Activated gamma-delta T cell treated with anti-CD3 and anti-CD28 coated beads, Interleukin-2, amount 50 U/mL, for 16 hours (primary cell): ENCODE results near the gene SELENOV.

Experiments used
- DNase-seq: peaks from one replicate; pipeline ENCODE4 v3.0.0-alpha.2; 2020; ENCODE audit warnings: low read depth

The SELENOV gene

DNA sequence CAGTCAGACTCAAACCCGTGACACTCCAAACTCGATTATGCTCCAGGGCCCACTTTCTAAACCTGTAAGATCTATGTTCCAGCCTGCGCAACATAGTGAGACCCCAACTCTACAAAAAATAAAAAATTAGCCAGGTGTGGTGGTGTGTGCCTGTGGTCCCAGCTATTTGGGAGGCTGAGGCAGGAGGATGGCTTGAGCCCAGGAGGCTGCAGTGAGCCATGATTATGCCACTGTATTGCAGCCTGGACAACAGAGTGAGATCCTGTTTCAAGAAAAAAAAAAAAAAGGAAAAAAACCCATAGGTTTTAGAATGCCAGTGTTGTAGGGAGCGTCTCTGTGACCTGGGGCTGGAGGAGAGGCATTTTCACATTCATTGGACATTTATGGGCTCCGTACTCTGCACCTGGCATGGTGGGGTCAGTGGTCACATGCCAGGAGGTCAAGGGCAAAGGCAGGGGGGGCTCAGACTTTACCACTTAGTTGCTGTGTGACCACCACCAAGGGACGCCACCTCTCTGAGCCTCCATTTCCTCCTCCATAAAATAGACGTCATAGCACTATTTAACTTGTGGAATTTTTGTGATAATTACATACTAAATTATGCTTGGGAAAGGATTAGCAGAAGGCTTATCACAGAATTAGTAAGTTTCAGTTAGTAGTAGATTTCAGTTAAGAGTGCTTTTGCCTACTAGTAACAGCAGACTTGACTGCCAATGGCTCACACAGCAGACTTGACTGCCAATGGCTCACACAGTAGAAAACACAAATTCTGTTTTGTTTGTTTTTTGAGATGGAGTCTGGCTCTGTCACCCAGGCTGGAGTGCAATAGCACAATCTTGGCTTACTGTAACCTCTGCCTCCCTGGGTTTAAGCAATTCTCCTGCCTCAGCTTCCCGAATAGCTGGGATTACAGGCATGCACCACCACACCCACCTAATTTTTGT is 5.9 kb downstream of the SELENOV start:
- no peak for DNase-seq

DNA sequence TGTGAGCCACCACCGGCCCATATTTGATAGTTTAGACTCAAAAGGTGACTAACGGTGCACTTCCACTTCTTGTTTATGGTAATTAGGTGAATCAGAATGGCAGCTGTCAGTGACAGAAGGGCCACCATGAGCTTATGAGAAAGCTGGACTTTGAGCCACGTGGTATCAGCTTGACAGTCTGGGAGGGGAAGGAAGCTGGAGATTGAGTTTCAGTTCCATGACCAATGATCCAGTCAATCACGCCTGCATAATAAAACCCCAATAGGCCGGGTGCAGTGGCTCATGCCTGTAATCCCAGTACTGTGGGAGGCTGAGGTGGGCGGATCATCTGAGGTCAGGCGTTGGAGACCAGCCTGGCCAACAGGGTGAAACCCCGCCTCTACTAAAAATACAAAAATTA is 9.6 kb downstream of the SELENOV start:
- no peak for DNase-seq

DNA sequence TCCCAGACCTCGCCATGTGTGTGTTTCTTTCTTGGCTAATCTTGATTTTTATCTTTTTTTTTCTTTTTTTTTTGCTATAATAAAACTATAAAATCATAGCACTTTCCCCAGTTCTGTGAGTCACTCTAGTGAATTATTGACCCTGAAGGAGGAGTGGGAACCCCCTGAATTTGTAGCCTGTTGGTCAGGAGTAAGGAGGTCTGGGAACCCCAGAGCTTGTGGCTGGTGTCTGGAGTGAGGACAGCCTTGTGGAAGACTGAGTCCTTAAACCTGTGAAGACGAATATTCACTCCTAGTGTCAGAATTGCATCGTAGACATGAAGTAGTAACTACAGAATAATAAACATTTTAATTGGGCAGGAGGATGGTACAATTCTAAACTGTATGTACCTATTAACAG is 10.3 kb downstream of the SELENOV start:
- DNase-seq, result no peak

DNA sequence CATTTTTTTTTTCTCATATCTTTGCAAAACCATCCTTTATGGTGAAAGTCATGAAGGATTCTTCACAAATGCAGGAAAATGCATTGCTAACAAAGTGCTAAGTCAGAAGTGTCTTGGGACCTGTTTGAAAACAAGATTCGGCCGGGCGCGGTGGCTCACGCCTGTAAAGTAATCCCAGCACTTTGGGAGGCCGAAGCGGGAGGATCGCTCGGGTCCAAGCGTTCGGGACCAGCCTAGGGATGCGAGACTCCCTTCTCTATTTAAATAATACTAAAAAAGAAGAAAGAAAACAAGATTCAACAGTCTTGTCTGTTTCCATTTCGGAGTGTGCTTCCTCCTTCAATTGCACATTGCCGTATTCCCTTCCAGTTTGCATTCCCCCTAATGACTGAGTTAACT is 16.9 kb downstream of the SELENOV start:
- DNase-seq, result no peak

DNA sequence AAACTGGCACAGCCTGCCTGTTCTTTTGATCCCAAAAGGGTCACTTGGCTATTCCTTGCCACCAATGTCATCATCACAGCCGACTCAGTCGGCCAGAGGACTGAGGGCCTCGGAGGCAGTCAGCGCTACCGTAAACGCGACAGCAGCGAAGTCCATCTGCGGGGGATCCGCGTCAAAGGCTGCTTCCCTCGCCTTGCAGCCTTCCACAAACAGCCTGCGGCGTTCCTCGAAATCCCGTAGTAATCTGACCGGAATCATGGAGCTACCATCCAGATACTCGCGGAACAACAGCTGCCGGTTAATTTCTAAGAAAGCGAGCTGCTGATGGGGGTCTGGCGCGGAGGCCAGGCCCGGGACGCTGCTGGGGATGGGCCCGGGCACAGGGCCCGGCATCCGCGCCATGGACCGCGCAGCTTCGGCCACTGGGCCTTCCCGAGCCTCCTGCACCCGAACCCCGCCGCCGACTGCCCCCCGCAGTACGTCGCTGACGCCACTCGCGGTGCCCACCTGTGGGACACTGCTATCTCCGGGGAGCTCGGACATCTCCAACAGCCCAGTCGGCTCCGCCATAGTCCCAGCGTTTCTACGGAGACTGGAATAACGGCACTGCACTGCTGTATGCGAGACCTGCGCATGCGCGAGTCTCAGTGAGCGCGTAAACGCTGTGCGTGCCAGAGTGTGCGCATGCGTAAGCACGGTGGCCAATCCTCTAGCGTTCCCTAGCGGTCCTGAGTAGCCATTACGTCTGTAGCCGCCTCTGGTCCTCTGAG is 17.5 kb downstream of the SELENOV start, which contains the start of gene EID2B:
EID2B (minus strand) TSS at position 620 of the 770 bp plus-strand sequence; CDS start at position 570, 50 bp downstream.
- DNase-seq, result peak; percentile 88

DNA sequence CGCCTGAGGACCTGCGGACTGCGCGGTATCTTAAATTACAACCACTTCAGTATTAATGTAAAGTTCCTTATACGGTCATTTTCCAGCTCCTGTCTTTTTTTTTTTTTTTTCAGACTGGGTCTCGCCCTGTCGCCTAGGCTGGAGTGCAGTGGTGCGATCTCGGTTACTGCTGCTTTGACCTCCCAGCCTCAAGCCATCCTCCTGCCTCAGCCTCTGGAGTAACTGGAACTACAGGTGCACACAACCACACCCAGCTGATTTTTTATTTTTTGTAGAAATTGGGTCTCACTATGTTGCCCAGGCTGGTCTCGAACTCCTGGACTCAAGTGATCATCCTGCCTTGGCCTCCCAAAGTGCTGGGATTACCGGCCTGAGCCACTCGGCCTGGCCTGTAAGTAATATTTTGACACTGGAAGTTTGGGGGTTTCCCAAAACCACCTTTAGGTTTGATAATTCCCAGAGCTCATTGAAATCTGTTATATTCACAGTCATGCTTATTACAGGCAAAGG is 18.1 kb downstream of the SELENOV start:
- DNase-seq, result no peak

DNA sequence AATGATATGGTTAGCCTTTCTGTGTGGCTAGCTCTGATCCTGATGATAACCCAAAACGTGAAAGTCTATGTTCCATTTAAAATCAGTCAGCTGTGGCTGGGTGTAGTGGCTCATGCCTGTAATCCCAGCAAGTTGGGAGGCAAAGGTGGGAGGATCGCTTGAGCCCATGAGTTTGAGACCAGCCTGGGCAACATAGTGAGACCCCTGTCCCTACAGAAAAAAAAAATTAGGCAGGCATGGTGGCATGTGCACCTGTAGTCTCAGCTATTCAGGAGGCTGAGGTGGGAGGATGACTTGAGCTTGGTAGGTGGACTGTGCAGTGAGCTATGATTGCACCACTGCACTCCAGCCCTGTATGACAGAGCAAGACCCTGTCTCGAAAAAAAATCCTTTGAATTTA is 18.9 kb downstream of the SELENOV start:
- no peak for DNase-seq

DNA sequence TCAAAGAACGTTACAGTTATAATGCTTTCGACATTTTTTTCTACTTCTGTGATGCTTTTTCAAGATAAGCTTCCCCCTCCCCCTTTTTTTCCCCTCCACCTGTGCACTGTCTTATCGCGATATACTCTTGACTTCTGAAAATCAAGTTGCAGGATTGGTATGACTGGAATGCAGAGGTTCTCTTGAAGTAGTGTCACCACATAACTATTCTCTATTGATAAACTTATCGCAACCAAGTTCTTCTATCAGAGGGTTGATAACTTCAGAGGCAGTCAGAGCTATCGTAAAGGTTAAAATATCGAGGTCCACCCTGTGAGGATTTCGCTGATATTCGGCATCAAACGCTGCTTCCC is 24.2 kb downstream of the SELENOV start:
- no peak for DNase-seq

DNA sequence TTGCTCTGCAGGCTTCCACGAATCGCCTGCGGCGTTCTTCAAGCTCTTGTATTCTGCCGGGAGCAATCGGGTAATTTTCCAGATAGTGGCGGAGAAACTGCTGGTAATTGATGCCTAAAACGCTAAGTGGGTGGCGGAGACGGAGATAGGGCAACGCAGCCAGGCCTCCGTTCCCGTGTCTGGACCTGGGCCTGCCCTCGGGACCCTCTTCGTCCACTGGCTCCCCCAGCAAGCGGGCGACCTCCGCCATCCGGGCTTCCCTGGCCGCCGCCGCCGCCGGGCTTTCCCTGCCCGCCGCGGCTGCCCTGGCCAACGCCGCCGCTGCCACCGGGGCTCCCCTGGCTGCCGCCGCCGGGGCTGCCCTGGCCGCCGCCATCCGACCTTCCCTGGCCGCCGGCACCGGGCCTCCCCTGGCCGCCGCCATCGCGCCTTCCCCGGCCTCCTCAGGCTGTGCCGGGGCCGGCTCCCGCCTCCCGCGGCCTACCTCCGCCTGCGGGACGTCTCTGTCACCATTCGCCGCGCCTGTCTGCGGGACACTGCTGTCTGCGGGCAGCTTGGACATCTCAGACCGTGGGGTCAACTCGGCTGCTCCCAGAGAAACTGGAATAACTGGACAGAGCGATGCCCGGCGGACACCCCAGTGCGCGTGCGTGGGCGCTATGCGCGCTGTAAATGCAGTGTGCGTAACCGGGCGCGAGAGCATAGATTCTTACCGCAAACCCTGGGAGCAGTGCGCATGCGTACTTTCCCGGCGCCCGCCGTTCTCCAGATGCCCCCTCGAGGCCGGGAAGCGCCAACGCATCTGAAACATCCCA is 24.8 kb downstream of the SELENOV start, which contains the start of gene EID2:
EID2 (minus strand) TSS at position 644 of the 815 bp plus-strand sequence; CDS start at position 562, 82 bp downstream.
- peak; percentile 90 for DNase-seq

DNA sequence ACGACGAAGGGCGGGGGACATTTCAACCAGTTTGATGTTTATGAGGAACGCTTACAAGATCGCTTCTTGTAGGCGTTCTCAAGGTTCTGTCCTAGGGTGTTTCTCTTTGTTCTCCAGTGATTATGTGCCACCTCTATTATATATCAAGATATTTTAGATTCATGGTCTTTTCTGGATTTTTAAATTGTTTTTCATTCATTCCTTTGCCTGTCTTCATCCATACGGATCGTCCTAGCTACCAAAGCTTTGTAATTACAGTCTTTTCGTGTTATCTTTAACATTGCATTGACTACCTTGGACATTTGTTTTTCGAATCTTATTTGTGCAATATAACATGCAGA is 25.4 kb downstream of the SELENOV start:
- no peak for DNase-seq

DNA sequence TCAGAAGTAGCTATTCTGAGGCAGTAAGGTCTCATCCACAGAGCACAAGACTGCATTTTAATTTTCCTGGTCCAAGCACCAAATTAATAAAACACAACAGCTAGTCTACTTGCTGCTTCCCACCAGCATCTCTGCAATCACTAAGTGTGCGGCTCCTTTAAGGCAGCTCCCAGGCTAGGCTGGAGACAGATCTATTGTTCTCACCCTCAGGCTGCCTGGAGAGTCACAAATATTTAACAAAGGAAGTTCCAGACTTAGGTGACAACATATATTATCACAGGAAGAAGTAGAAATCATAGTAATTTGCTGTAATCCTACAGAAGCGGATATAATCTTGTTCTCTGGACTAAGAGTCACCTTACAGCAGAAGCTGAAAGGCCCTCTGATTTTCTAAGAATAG is 27.3 kb downstream of the SELENOV start:
- no peak for DNase-seq

DNA sequence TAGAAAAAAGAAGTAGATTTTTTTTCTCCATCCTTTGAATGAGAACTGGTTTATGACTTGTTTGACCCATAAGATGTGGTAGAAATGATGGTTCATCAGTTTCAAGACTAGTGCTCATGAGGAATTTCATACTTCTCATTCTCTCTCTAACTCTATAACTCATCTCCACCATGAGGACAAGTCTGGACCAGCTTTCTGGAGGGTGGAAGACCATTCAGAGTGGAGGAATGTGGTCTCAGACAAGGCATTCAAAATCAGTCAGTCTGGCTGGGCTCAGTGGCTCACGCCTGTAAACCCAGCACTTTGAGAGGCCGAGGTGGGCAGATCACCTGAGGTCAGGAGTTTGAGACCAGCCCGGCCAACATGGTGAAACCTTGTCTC is 28.5 kb downstream of the SELENOV start:
- DNase-seq, result no peak

DNA sequence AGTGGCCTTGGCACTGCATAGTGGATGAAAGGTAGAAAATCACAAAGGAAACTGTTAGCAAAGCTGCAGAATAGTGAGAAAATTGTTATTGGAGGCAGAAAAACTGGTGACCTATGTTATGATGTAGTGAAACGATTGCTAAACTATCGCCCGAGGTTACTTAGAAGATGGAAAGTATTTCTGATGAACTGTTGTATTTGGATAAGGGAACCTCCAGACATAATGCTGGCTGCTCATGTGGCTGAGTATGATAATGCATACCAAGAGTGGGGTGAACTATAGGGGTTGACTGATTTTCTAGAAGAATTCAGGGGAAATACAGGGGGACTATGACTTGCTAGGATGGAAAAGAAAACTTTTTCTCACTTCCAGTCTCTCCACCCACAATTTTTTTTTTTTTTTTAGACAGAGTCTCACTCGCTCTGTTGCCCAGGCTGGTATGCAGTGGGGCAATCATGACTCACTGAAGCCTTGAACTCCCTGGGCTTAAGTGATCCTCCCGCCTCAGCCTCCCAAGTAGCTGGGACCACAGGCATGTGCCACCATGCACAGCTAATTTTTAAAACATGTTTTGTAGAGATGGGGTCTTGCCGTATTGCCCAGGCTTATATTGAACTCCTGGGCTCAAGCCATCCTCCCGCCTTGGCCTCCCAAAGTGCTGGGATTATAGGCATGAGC is 29.4 kb downstream of the SELENOV start:
- DNase-seq, result no peak

DNA sequence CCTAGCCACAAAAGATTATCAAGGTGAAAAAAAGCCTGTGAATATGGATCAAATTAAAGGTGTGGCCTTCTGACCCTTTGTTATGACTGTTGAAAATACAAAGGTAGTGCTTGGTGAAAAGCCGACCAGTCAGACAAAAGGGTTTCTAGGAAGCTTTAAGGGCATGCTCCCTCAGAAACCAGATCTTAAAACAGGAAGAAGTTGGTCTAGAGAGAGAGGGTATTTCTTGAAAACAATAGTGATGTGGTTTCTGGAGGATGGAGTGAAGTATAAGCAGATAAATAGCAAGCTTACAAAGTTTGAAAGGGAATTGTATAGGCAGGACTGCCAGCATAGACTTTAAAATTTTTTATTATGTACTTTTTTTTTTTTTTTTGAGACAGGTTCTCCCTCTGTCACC is 30.0 kb downstream of the SELENOV start:
- no peak for DNase-seq

DNA sequence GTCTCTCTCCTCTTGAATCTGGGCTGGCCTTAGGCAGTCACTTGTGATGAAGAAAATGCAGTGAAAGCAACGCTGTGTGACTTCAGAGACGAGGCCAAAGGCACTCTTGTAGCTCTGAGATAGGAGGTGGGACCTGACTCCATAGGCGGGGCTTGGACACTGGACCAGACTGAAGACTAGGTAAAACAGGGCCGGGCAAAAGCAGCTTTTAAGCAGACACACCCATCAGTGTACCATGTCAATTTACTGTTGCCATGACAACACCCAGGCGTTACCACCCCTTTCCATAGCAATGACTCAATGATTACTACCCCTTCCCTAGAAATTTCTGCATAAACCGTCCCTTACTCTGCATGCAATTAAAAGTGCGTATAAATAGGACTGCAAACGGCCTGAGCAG is 31.7 kb downstream of the SELENOV start:
- DNase-seq, result no peak

DNA sequence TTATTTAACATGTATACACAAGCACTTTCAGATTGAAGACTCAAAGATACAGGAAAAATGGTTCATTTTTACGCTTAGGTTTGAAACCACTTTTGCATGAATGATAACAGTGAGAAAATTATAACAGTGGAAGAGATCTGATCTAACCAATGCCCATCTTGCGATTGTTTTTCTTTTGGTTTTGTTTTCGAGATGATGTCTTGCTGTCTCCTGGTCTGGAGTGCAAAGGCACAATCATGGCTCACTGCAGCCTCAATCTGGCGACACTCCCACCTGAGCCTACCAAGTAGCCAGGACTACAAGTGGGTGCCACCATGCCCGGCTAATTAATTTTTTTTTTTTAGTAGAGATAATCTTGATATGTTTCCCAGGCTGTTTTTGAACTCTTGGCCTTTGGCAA is 35.3 kb downstream of the SELENOV start:
- DNase-seq, result no peak

DNA sequence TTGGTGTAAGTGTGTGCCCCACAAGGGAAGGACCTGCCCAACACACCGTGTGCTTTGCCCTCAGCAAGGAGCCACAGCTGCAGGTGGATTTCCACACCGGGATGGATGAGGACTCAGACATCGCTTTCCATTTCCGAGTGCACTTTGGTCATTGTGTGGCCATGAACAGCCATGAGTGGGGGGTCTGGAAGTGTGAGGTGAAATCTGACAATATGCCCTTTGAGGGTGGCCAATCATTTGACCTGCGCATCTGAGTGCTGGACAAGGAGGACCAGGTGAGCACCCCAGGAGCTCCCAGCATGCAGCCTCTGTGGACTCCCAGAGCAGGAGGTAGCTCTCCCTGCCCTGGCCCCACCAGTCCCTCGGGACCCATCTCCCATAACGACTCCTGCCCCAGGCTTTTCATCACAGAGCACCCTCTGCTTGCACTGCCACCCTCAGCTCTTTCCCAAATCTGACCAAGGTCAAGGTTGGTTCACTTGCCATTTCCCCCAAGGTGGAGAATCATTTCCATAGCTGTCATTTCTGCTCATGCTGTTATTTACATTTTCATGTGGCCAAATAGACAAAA is 38.2 kb downstream of the SELENOV start:
- DNase-seq, result no peak

DNA sequence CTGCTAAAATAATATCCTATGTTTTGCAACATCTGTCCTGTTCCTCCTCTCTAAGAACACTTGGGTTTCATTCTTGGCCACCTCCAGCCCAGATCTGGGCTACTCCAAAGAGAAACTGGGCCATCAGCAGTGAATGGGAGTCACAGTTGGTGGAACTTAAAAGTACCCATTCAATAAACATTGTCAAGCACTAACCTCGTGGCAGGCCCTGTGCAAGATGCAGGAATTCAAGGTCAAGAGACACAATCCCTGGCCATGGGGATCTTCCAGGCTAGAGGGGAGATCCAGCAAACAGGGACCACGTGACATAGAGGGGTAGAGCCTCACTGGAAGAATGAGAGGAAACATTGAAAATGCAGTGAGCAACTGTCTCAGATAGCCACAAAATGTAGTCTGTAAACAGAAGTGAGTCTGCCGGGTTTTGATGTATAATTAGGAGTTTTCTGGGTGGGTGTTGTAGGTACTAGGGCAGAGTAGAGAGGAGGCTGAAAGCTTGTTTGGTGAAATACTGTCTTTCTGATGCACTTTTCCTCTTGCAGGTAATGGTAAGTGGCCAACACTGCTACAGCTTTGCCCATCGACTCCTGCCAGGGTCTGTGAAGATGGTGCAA is 39.9 kb downstream of the SELENOV start:
- no peak for DNase-seq

DNA sequence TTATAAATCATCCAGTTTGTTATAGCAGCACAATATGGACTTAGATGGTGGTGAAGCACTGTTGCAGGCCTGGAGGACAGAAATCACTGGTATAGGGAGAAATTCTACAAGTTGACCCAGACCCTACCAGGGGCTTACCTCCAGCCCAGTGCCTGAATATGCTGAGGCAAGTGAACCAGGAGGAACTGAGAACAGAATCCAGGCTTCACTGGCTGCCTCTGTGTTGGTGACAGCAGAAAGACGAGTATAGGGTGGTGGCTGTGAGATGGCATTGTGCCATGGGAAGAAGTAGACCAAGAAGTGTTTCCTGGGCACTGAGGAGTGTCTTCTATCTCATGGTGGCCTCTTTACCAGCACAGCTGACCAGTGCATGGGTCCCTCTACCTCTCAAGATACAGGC is 40.9 kb downstream of the SELENOV start:
- no peak for DNase-seq

DNA sequence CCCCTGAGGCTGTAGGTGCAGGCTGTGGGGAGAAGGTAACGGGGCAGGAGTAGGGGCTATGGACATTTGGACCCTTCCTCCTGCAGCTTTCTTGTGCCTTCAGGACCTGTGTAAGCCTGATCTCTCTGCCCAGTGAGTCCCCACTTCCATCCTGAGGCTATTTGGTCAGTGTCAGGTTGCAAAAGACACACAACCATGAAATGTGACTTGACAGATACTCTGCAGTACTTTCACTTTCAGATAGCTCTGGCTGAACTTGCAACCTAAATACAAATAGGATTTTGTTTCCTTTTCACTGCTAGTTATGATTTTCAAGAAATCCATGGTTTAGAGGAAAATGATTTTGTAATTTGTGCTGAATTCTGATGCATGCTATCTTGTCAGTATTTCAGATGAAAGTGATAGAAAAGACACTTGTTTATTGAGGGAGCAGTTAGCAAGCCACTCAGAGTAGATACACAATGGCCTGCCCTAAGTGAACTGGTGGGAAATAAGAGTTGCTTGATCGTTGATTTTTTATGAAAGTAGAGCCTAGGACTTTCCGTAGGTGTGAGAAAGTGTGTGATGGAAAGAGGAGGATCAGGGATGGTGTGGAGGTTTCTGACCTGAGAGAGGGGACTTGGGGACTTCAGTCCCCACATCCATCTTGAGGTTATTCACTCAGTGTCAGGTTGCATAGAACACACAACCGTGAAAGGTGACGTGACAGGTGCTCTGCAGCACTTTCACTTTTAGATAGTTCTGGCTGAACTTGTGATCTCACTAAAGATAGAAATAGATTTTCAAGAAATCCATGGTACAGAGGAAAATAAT is 43.1 kb downstream of the SELENOV start:
- DNase-seq, result no peak
